ENCODE measurements around the gene AGO3. TPM values are rescaled to one million over a fixed set of nuclear protein-coding genes. Genes with fewer than 3 reads are reported as not detected.

The AGO3 gene
- total and polyA plus RNA-seq, 7 donors = 0.60 to 27.4 (median 18.5) TPM

GRCh38 chr1:36024847-36025246 lies 93.9 kb downstream of the AGO3 start:
- Histone ChIP-seq H3K27me3 (no peaks in the 10 kb centered on the region), H3K4me3 (no peak overlapping the region), H3K27ac (no peak overlapping the region), H3K36me3 (peaks cover 0 to 61% (median 3%) of the 10 kb centered on the region in 4 donors), H3K9me3 (no peaks in the 10 kb centered on the region), H3K4me1 (peaks cover 0 to 4% (median 0%) of the 10 kb centered on the region in 4 donors)
- WGBS, 2 donors = 97% methylated on average over 1 of the region's 1 CpG
- intact Hi-C loops (cut with DNase I) = no loop called here
- no peak for TF ChIP-seq POLR2AphosphoS5 (IDR thresholded peaks at IDR 0.05)
- DNase-seq = no peak

GRCh38 chr1:36027766-36028165 lies 96.9 kb downstream of the AGO3 start:
- Histone ChIP-seq H3K36me3 (peaks cover 0 to 70% (median 2%) of the 10 kb centered on the region in 4 donors), H3K27me3 (no peaks in the 10 kb centered on the region), H3K27ac (no peak overlapping the region), H3K4me1 (peaks cover 0 to 4% (median 0%) of the 10 kb centered on the region in 4 donors), H3K9me3 (no peaks in the 10 kb centered on the region), H3K4me3 (no peak overlapping the region)
- intact Hi-C loops (cut with DNase I) = no loop called here
- TF ChIP-seq CTCF (IDR thresholded peaks at IDR 0.05) (no peak), POLR2AphosphoS5 (IDR thresholded peaks at IDR 0.05) (no peak), EP300 (IDR thresholded peaks at IDR 0.05) (no peak), POLR2A (IDR thresholded peaks at IDR 0.05) (no peak)
- no peak for DNase-seq
- 94 to 97% methylated on average over 3 of the region's 3 CpGs for WGBS, 2 donors

GRCh38 chr1:36031441-36031840 lies 100.5 kb downstream of the AGO3 start:
- TF ChIP-seq EP300 (IDR thresholded peaks at IDR 0.05) (no peak), CTCF (IDR thresholded peaks at IDR 0.05) (no peak), POLR2A (IDR thresholded peaks at IDR 0.05) (no peak), POLR2AphosphoS5 (IDR thresholded peaks at IDR 0.05) (no peak)

GRCh38 chr1:36034692-36035091 lies 103.8 kb downstream of the AGO3 start:
- H3K4me3 ChIP-seq = no peak overlapping the region
- intact Hi-C loops (cut with DNase I) = no loop called here

More at GRCh38 chr1:36031441-36031840, 100.5 kb downstream of the AGO3 start:
- 98 to 99% methylated on average over 2 of the region's 2 CpGs for WGBS, 2 donors
- no peaks in the 10 kb centered on the region for H3K9me3 ChIP-seq
- intact Hi-C loops (cut with DNase I) = no loop called here
- no peak overlapping the region for H3K4me3 ChIP-seq
- H3K27me3 ChIP-seq = no peaks in the 10 kb centered on the region
- no peaks in the 10 kb centered on the region for H3K4me1 ChIP-seq
- no peak for DNase-seq
- no peak overlapping the region for H3K27ac ChIP-seq
- peaks cover 0 to 75% (median 2%) of the 10 kb centered on the region in 4 donors for H3K36me3 ChIP-seq

GRCh38 chr1:36035154-36035553 lies 104.2 kb downstream of the AGO3 start:
- 85 to 93% methylated on average over 3 of the region's 3 CpGs for WGBS, 2 donors
- intact Hi-C loops (cut with DNase I) = no loop called here
- DNase-seq = no peak
- Histone ChIP-seq H3K4me1 (no peaks in the 10 kb centered on the region), H3K9me3 (no peaks in the 10 kb centered on the region), H3K27ac (no peak overlapping the region), H3K4me3 (no peak overlapping the region), H3K27me3 (no peaks in the 10 kb centered on the region), H3K36me3 (peaks cover 0 to 60% (median 3%) of the 10 kb centered on the region in 4 donors)
- no peak for TF ChIP-seq POLR2A (IDR thresholded peaks at IDR 0.05)
- no peak for TF ChIP-seq EP300 (IDR thresholded peaks at IDR 0.05)
- TF ChIP-seq CTCF (IDR thresholded peaks at IDR 0.05) = no peak
- no peak for TF ChIP-seq POLR2AphosphoS5 (IDR thresholded peaks at IDR 0.05)

More at GRCh38 chr1:36034692-36035091, 103.8 kb downstream of the AGO3 start:
- Histone ChIP-seq H3K36me3 (peaks cover 0 to 59% (median 2%) of the 10 kb centered on the region in 4 donors), H3K27me3 (no peaks in the 10 kb centered on the region), H3K27ac (no peak overlapping the region), H3K4me1 (no peaks in the 10 kb centered on the region), H3K9me3 (no peaks in the 10 kb centered on the region)
- TF ChIP-seq POLR2AphosphoS5 (IDR thresholded peaks at IDR 0.05) (no peak), POLR2A (IDR thresholded peaks at IDR 0.05) (no peak), EP300 (IDR thresholded peaks at IDR 0.05) (no peak), CTCF (IDR thresholded peaks at IDR 0.05) (no peak)
- no peak for DNase-seq
